Natural killer cell treated with Interleukin-12 subunit alpha and Interleukin-12 subunit beta and Interleukin-15 and Interleukin-18, amount 100 ng/mL, for 72 hours (primary cell): Measurements from ENCODE around the gene UXS1. TPM values are rescaled to one million over a fixed set of nuclear protein-coding genes. Genes with fewer than 3 reads are reported as not detected.
A peak's percentile ranks its signal among the peaks of the same experiment; 100 is the strongest.

Source experiments
- ATAC-seq, 2 donors: fragments of 150-1000 bp; cut with Tn5 transposase in 1 of 2; sonication (Bioruptor Pico), chemical (Tn5 transposase) in 1 of 2; 2 replicates each; pipeline ENCODE4 v1.10.0; 2021
- DNase-seq: peaks from one replicate; pipeline ENCODE4 v3.0.0; 2022; ENCODE audit warnings: low spot score
- H3K27ac Mint-ChIP-seq, 2 donors: 1 replicate in 1 of 2; 2 replicates in 1 of 2; pipeline ENCODE4 v1.8.0; 2022; ENCODE audit warnings: mixed read lengths in 2 of 2, mild to moderate bottlenecking in 1 of 2, moderate library complexity in 1 of 2
- H3K27me3 Mint-ChIP-seq, 2 donors: 1 replicate in 1 of 2; 2 replicates in 1 of 2; pipeline ENCODE4 v1.8.0; 2022; ENCODE audit warnings: mixed read lengths in 2 of 2
- H3K36me3 Mint-ChIP-seq: one replicate; pipeline ENCODE4 v1.8.0; 2022; ENCODE audit warnings: mixed read lengths
- H3K4me1 Mint-ChIP-seq, 2 donors: 1 replicate in 1 of 2; 2 replicates in 1 of 2; pipeline ENCODE4 v1.8.0; 2022; ENCODE audit warnings: low read depth in 2 of 2, mixed read lengths in 2 of 2, mild to moderate bottlenecking in 1 of 2
- H3K4me3 Mint-ChIP-seq: one replicate; pipeline ENCODE4 v1.8.0; 2022; ENCODE audit warnings: mixed read lengths
- H3K9me3 Mint-ChIP-seq: 2 replicates; pipeline ENCODE4 v1.8.0; 2022; ENCODE audit warnings: mixed read lengths
- total RNA-seq, 2 donors: library from RNA; stranded (reverse); gene quantifications; one replicate each; pipeline ENCODE4 v1.2.3, GENCODE V29; 2022

The UXS1 gene
- total RNA-seq, 2 donors from 2014 or later = 104 to 116 TPM

DNA sequence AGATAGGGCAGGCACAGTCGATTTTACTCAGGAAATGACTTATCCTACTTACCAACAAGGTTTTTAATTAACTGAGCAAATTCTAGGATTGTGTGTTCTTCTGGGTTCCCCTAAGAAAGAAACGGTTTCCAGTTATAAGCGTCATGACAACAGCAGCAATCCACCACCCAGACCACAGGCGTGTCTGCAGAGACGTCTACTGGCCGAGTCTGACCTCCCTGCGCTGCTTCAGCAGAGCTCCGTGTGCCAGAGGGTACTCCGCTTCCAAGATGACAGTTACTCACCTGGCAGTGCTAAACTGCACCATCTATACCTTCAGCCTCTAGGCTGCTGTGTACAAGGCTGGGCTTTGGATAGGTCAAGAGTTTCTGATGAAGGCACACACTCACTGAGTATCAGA is 95.4 kb downstream of the UXS1 start:
- Mint-ChIP-seq H3K4me1 (peaks cover 23 to 24% of the 10 kb centered on the region in 2 donors), H3K36me3 (peaks cover 25% of the 10 kb centered on the region), H3K27me3 (no peaks in the 10 kb centered on the region), H3K4me3 (no peak overlapping the region), H3K9me3 (no peaks in the 10 kb centered on the region), H3K27ac (no peak overlapping the region)
- no peak for DNase-seq
- no peak for ATAC-seq

DNA sequence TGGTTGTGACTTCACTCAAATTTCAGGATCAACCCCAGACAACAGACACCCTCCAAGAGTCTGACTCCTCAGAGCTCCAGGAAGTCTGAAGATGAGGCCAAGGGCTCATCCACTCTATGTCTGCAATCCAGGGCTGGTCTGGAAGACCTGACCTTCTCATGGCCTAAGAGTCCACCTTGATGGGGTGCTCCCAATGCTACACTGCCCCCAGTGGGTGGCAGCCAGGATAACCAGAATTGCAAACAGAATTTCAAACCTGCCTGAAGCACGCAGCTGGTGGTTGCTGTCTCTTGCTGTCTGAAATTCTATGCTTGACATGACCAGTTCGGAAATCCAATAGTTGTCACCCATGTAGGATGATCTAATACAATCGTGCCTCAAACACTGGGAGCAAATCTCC is 96.0 kb downstream of the UXS1 start:
- Mint-ChIP-seq H3K36me3 (peaks cover 25% of the 10 kb centered on the region), H3K4me1 (peaks cover 23 to 24% of the 10 kb centered on the region in 2 donors), H3K9me3 (no peaks in the 10 kb centered on the region), H3K27me3 (no peaks in the 10 kb centered on the region), H3K27ac (no peak overlapping the region), H3K4me3 (no peak overlapping the region)
- no peak for DNase-seq
- ATAC-seq = no peak

DNA sequence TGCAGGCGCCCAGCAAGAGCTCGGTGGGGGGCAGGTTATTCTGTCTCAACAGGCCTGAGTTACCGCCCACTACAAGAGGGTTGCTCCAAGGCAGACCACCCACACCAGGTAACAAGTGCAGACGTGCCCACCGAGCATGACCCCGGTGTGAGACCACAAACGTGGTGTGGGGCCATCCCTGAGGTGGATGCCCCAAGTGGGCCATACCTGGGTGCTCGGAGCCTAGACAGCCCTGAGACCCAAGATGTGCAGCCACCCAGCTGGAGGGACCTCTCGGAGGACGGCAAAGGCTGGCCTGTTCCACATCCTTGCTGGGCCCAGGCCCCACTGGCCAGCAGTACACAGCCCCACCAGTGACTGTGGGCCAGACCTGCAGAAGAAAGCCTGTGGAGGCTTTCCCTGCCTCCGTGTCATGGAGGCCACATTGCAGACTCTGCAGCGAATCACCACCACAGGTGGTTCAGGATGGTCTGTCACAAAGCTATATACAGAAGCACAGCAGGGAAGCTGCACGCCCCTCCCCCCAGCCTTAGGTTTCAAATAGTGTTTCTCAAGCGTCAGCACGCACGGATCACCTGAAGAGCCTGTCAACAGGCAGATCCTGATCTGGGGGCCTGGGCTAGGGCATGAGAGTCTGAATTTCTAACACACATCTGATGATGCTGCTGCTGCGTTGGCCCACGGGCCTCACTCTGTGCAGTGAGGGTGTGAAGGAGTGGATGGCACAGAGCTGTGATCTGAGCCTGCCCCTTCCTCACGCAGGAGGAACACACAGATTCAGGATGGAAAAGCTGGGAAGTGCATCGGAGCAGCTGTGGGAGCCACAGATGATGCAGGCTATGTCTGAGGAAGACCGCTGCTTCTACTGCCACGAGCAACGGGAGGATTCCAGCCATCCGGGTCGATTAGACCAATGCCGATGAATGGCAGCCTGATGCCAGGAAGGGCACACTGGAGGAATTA is 96.8 kb downstream of the UXS1 start:
- ATAC-seq (peak in 1 of 2 donors; percentile 21), DNase-seq (no peak)
- Mint-ChIP-seq H3K27me3 (no peaks in the 10 kb centered on the region), H3K4me1 (peaks cover 23 to 24% of the 10 kb centered on the region in 2 donors), H3K27ac (no peak overlapping the region), H3K9me3 (no peaks in the 10 kb centered on the region), H3K4me3 (no peak overlapping the region), H3K36me3 (peaks cover 25% of the 10 kb centered on the region)

DNA sequence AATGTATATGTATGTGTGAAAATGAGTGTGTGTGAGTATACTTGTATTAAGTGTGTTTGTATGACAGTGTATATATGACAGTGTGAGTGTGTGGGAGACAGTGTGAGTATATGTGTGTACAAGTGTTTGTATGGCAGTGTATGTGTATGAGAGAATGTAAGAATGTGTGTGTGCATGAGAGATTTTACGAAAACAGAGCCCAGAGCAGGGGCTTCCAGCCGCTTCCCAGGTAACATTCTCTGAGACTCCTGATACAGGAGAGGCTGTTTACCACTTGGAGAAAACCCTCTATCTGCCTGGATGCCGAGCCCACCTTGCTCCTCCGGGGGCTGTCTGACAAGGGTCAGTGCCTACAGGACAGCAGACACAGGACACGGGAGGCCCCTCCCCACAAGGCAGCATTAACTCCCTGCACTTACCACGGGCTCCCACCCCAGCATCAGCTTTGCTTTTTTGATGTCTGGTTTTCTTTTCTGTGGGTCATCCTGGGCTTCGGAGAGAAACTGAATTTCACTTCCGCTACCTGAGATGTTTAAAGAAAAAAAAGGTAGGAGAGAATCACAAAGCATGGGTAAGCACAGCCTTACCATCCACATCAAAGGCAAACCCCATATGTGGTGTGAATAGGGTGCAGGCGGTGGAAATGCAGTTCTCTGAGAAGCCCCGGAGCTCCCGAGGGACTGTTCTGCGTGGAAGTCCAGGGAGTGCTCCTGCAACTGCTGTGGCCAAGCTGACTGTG is 97.6 kb downstream of the UXS1 start:
- Mint-ChIP-seq H3K4me3 (peak overlapping the region; percentile 62), H3K36me3 (peaks cover 25% of the 10 kb centered on the region), H3K27ac (peak overlapping the region; percentile 56 to 70), H3K4me1 (peaks cover 23 to 24% of the 10 kb centered on the region in 2 donors), H3K9me3 (no peaks in the 10 kb centered on the region), H3K27me3 (no peaks in the 10 kb centered on the region)
- peak in 1 of 2 donors; percentile 34 for ATAC-seq
- DNase-seq = no peak

DNA sequence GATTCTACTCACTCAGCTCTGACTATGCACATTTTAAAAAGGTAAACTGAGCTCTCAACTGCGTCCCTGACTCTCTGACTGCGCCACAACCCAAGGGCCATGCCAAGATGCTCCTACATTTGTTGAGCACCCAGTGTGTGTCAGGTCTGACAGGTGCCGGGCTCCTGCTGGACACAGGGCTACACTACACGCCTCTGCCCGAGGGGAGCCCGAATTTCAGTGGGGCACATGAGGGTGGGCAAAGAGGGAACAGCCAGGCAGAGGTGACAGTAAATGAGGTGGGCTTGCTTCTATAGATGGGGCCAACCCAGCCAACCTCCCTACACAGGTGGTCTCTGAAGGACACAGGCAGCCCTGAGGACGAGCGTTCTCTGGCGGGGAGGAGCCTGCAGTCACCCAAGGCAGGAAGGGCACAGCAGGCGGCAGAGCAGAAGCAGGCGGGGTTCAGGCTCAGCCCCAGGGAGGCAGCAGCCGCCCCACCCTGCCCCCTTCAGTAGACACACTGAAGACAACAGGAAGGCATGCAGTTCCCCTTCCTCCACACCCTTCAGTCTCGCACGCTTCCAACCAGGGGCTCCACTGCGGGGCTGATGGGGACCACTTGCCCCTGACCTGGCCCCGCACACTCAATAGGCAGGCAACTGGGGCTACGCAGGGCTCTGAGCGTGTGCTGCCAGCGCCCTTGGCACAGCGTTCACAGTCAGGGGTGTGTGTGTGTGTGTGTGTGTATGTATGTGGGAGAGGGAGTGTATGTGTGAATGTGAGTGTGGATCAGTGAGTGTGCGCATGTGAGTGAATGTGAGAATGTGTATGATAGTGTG is 98.4 kb downstream of the UXS1 start:
- ATAC-seq (peak; percentile 85 to 87), DNase-seq (peak; percentile 74)
- H3K4me1 Mint-ChIP-seq = peaks cover 23 to 24% of the 10 kb centered on the region in 2 donors
- H3K36me3 Mint-ChIP-seq = peaks cover 25% of the 10 kb centered on the region
- H3K27me3 Mint-ChIP-seq = no peaks in the 10 kb centered on the region
- peak overlapping the region; percentile 62 for H3K4me3 Mint-ChIP-seq
- no peaks in the 10 kb centered on the region for H3K9me3 Mint-ChIP-seq
- peak overlapping the region; percentile 56 to 70 for H3K27ac Mint-ChIP-seq

DNA sequence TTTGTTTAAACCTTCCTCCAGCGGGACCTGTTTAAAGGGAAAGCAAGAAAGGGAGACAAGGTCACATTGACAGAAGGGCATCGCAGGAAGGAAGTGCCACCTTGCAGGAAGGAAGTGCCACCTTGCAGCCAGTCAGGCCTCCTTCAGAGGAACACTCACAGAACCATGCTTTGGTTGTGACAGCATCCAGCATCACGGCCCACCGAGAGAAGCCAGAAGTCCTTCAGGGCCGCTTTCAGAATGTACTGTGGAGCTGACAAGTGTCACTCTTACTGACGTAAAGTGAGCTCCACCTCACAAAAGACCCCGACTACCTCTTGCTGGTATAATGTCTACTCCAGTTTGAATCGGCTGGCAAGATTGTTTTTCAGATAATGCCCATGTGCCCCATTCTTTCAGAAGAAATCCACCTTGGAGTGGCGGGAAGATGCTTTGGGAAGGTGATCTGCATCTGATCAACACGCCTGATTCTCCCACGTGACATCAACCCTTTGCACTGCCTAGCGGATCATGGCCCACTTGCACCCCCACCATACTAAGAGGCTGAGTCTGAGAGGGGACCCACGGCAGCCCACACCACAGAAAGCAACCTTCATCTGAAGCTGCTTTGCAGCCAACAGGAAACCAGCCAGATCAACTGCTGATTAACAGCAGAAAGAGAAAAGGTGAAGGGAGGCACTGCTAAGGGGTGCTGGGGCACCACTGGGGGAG is 99.8 kb downstream of the UXS1 start:
- Mint-ChIP-seq H3K4me1 (peaks cover 23 to 24% of the 10 kb centered on the region in 2 donors), H3K9me3 (no peaks in the 10 kb centered on the region), H3K27ac (peak overlapping the region; percentile 50 to 84), H3K27me3 (no peaks in the 10 kb centered on the region), H3K36me3 (peaks cover 19% of the 10 kb centered on the region), H3K4me3 (peak overlapping the region; percentile 76)
- DNase-seq (no peak), ATAC-seq (no peak)

DNA sequence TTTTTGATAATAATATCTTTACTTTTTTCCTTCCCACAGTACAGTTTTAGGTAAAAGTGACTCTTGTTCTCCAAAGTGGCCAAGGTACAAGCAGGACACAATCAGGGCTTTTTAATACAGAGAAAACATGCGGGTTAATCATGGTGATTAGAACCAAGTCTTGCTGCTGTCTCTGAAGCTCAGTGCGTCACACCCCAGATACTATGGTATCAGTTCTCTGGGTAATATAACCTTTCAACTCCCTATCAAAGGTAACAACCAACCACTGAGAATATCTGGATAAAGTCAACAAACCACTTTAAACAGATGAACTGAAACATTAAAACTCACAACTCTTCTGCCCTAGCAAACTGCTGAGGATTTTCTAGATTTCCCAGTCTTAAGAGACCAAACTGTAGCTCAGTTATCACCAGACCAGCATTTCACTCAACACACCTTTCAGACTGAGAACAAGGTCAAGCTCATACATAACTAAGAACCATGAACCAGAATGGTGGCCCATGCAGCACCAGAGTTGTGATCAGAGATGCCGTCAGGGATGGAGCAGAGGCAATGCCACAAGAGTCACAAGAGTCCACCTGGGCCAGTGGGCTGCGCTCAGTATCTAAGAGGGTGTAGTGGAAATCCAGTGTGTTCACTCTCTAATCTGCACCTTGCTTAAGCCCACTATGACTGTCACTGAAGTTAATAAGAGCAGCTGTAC is 103.0 kb downstream of the UXS1 start:
- H3K36me3 Mint-ChIP-seq = peaks cover 12% of the 10 kb centered on the region
- no peaks in the 10 kb centered on the region for H3K9me3 Mint-ChIP-seq
- ATAC-seq = no peak
- H3K27ac Mint-ChIP-seq = no peak overlapping the region
- H3K4me3 Mint-ChIP-seq = no peak overlapping the region
- no peak for DNase-seq
- peaks cover 18 to 21% of the 10 kb centered on the region in 2 donors for H3K4me1 Mint-ChIP-seq
- H3K27me3 Mint-ChIP-seq = no peaks in the 10 kb centered on the region

DNA sequence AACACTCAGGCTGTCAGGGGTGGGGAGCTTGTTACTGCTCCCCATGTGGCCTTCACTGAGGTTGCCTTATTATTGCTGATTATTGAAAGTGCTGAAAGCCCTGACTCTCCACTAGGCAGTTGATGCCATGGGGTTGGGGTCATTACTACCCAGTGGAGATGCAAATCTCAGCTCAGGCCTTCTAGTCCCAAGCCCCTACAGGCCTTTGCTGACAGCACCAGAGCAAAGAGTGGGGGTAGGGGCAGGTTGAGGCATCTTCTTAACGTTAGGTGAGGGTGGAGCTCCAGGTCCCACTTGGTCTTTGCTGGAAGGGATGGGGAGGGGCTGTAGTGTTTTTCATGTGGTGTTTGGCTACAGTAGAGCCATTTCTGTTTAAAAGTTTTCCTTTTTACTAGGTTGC is 104.5 kb downstream of the UXS1 start:
- Mint-ChIP-seq H3K9me3 (no peaks in the 10 kb centered on the region), H3K36me3 (peaks cover 10% of the 10 kb centered on the region), H3K27ac (peak overlapping the region in 1 of 2 donors; percentile 8), H3K4me1 (peaks cover 12 to 18% of the 10 kb centered on the region in 2 donors), H3K4me3 (no peak overlapping the region), H3K27me3 (no peaks in the 10 kb centered on the region)
- DNase-seq (no peak), ATAC-seq (no peak)

DNA sequence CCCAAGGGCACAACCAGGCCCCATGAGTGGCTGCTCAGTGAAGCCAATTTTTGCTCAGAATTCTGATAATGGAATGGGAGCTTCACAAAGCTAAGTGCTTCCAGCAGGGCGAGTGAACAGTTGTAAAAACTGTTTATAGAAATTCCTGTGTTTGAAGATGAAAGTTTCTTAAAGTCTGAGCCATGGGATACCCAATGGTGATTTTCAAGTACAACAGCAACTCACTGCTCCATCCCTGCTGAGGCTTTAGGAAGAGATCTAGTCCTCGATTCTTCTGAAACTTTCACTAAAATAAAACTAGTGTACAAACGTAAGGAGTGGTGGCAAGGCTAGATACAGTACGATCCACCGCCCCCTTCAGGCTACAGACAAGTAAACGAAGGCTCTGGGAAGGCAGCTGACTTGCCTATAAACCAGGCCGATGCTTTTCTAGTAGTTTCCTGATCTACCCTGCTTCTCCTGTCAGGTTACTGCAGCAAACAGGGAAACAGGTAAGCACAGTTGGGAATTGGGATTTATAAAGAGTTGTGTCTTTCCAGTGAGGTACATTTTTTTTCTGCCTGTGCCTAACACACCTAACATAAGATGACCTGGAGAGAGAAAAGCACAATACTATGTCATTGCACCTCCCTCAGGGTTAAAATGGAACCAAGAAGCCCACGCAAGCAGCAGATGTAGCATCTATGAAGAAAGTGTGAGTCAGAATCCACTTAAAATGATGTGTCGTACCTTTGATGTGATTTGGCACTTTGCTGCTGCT is 108.7 kb downstream of the UXS1 start:
- H3K36me3 Mint-ChIP-seq = peaks cover 5% of the 10 kb centered on the region
- H3K4me3 Mint-ChIP-seq = no peak overlapping the region
- peaks cover 5 to 10% of the 10 kb centered on the region in 2 donors for H3K4me1 Mint-ChIP-seq
- no peaks in the 10 kb centered on the region for H3K27me3 Mint-ChIP-seq
- no peaks in the 10 kb centered on the region for H3K9me3 Mint-ChIP-seq
- H3K27ac Mint-ChIP-seq = peak overlapping the region in 1 of 2 donors; percentile 20
- ATAC-seq (peak; percentile 52), DNase-seq (no peak)

DNA sequence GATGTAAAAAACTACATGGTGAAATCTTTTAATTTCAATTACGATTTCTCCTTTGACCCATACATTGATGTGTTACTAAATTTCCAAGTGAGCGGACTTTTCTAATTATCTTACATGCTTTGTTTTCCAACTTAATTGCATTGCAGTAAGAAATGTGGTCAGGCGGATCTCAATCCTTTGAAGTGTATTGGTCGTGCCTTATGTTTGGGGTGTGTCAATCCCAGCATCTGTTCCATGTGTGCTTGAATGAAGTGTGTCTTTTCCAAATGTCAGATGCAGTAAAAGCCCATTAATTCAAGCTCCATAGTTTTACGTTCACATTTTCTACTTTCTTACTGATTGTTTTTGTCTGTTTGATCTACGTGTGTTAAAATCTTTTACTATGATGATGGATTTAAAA is 113.1 kb downstream of the UXS1 start:
- H3K4me1 Mint-ChIP-seq = peaks cover 3 to 5% of the 10 kb centered on the region in 2 donors
- no peaks in the 10 kb centered on the region for H3K36me3 Mint-ChIP-seq
- H3K9me3 Mint-ChIP-seq = no peaks in the 10 kb centered on the region
- H3K27ac Mint-ChIP-seq = no peak overlapping the region
- ATAC-seq (no peak), DNase-seq (no peak)
- H3K27me3 Mint-ChIP-seq = no peaks in the 10 kb centered on the region
- H3K4me3 Mint-ChIP-seq = no peak overlapping the region

DNA sequence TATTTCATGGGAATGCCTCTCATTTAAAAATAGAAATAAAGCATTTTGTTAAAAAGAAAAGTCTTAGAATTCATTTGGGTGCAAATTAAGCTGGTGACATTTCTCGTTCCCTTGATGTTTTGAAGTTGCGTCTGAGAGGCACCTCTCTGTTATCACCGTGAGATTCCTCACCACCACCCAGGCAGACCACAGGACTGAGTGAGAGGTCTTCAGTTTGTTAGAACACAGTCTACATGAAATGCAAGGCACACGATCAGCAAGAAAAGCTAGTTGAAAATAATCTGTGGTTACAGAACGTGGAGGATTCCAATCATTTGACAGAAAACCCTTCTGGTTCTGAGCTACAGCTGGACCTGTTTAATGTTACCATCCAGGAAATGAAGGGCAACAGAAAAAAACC is 116.0 kb downstream of the UXS1 start:
- DNase-seq (no peak), ATAC-seq (no peak)
- Mint-ChIP-seq H3K27me3 (no peaks in the 10 kb centered on the region), H3K36me3 (no peaks in the 10 kb centered on the region), H3K9me3 (no peaks in the 10 kb centered on the region), H3K27ac (no peak overlapping the region), H3K4me3 (no peak overlapping the region), H3K4me1 (peaks cover 0 to 3% of the 10 kb centered on the region in 2 donors)

DNA sequence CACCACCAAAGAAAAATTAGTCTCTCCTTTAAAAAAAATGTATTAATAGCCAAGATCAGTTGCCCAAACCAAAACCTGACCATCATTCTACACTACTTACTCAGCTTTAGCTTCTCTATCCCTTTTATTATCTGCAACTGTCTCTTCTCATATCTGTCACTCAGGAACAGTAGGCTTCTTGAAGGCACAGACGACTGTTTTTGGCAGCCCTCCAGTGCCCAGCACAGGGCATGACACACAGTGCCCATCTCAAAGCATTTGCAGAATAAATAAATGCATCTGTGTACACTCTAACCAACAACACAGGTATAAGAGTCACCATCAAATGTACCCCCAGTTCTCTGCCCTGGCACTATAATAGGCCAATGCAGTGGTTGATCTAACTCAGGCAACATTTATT is 117.2 kb downstream of the UXS1 start:
- Mint-ChIP-seq H3K9me3 (no peaks in the 10 kb centered on the region), H3K27ac (no peak overlapping the region), H3K36me3 (no peaks in the 10 kb centered on the region), H3K4me3 (no peak overlapping the region), H3K27me3 (no peaks in the 10 kb centered on the region), H3K4me1 (peaks cover 0 to 3% of the 10 kb centered on the region in 2 donors)
- ATAC-seq = no peak
- no peak for DNase-seq
